ENCODE data around the gene UBA52.

DNA sequence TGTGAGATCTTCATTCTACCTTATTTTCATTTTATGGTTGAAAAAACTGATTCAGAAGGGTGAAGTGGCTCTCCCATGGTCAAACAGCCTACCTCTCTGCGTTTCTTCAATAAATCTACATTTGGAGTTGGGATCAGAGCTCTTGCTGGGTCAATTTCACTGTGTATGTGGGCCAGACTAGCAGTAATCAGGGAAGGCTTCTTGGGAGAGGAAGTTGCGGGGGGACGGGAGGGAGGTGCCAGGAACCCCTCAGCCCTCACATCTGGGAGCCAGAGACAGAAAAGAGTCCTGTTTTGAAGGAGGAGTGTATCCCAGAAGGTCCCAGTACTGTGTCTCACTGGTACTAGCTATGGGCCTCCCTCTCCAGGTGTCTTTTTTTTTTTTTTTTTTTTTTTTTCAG, 13.1 kb upstream of the UBA52 start:
- TF ChIP-seq, protein P1, sequence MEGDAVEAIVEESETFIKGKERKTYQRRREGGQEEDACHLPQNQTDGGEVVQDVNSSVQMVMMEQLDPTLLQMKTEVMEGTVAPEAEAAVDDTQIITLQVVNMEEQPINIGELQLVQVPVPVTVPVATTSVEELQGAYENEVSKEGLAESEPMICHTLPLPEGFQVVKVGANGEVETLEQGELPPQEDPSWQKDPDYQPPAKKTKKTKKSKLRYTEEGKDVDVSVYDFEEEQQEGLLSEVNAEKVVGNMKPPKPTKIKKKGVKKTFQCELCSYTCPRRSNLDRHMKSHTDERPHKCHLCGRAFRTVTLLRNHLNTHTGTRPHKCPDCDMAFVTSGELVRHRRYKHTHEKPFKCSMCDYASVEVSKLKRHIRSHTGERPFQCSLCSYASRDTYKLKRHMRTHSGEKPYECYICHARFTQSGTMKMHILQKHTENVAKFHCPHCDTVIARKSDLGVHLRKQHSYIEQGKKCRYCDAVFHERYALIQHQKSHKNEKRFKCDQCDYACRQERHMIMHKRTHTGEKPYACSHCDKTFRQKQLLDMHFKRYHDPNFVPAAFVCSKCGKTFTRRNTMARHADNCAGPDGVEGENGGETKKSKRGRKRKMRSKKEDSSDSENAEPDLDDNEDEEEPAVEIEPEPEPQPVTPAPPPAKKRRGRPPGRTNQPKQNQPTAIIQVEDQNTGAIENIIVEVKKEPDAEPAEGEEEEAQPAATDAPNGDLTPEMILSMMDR (IDR thresholded peaks at IDR 0.05; ENCODE audit: poor library complexity, severe bottlenecking) = no peak
- no peak for TF ChIP-seq EP300 (conservative IDR thresholded peaks at IDR 0.05; ENCODE audit: poor library complexity, severe bottlenecking)
- TF ChIP-seq EZH2 (IDR thresholded peaks at IDR 0.05; ENCODE audit: borderline replicate concordance, insufficient read depth, low read length, poor library complexity, severe bottlenecking) = no peak
- no peak for TF ChIP-seq POLR2AphosphoS5 (IDR thresholded peaks at IDR 0.05)
- TF ChIP-seq SMC3 (conservative IDR thresholded peaks at IDR 0.05; ENCODE audit: poor library complexity) = no peak
- no peak for TF ChIP-seq TAF1 (IDR thresholded peaks at IDR 0.05; ENCODE audit: low read depth)
- TF ChIP-seq RAD21 (conservative IDR thresholded peaks at IDR 0.05) = no peak
- no peak for TF ChIP-seq MXI1 (conservative IDR thresholded peaks at IDR 0.05; ENCODE audit: poor library complexity, severe bottlenecking)

Data from neural cell (in vitro differentiated cells).